ENCODE measurements around the gene PRELID1. TPM values are rescaled to one million over a fixed set of nuclear protein-coding genes. Genes with fewer than 3 reads are reported as not detected.

PRELID1 gene
- polyA plus RNA-seq, 3 donors = 264 to 510 (median 490) TPM

- H3K9me3 Mint-ChIP-seq = no peaks in the 10 kb centered on the region
Observed at GRCh38 chr5:177300951-177301350, 2.6 kb upstream of the PRELID1 start.

GRCh38 chr5:177301503-177302165 is 2.0 kb upstream of the PRELID1 start:
- H3K9me3 ChIP-seq (replicated peaks in 1 of 2; ENCODE audit: control insufficient read depth in 1 of 2, insufficient read depth in 1 of 2, low read length in 2 of 2) = no peaks in the 10 kb centered on the region
- peaks cover 53 to 66% of the 10 kb centered on the region in 2 donors for H3K36me3 Mint-ChIP-seq
- H3K4me2 ChIP-seq (replicated peaks; ENCODE audit: extremely low read depth, low read length, poor library complexity, severe bottlenecking) = peak overlapping the region; percentile 88
- H3K27me3 ChIP-seq (ENCODE audit: control insufficient read depth in 2 of 2, insufficient read depth in 2 of 2, low read length in 2 of 2) = no peaks in the 10 kb centered on the region
- H3K4me1 ChIP-seq (ENCODE audit: control insufficient read depth in 1 of 2, insufficient read depth in 2 of 2, low read length in 2 of 2) = peaks cover 85 to 94% of the 10 kb centered on the region in 2 donors
- 85% methylated on average over 4 of the region's 7 CpGs for WGBS (ENCODE audit: insufficient coverage)
- peaks cover 35 to 46% of the 10 kb centered on the region in 2 donors for H3K36me3 ChIP-seq (replicated peaks in 1 of 2; ENCODE audit: control insufficient read depth in 1 of 2, insufficient read depth in 2 of 2, low read length in 2 of 2)
- H3K4me3 Mint-ChIP-seq = peak overlapping the region; percentile 93 to 96
- peaks cover 0 to 5% (median 0%) of the 10 kb centered on the region in 3 donors for H3K27me3 Mint-ChIP-seq (ENCODE audit: low read depth in 3 of 3)
- peak overlapping the region; percentile 45 to 96 (median 94) for H3K27ac Mint-ChIP-seq
- no peak overlapping the region for H2AFZ ChIP-seq (ENCODE audit: insufficient read depth, low read depth, low read length, poor library complexity, severe bottlenecking)
- H3K4me3 ChIP-seq (replicated peaks in 1 of 3; ENCODE audit: low read depth in 2 of 3, low read length in 3 of 3) = peak overlapping the region; percentile 90 to 97 (median 96)
- H4K20me1 ChIP-seq (ENCODE audit: insufficient read depth, low read length) = peaks cover 46% of the 10 kb centered on the region
- peaks cover 0 to under 1% (median 0%) of the 10 kb centered on the region in 7 donors for H3K9me3 Mint-ChIP-seq
- H3K4me1 Mint-ChIP-seq = peaks cover 84% of the 10 kb centered on the region
- TF ChIP-seq, protein P1, sequence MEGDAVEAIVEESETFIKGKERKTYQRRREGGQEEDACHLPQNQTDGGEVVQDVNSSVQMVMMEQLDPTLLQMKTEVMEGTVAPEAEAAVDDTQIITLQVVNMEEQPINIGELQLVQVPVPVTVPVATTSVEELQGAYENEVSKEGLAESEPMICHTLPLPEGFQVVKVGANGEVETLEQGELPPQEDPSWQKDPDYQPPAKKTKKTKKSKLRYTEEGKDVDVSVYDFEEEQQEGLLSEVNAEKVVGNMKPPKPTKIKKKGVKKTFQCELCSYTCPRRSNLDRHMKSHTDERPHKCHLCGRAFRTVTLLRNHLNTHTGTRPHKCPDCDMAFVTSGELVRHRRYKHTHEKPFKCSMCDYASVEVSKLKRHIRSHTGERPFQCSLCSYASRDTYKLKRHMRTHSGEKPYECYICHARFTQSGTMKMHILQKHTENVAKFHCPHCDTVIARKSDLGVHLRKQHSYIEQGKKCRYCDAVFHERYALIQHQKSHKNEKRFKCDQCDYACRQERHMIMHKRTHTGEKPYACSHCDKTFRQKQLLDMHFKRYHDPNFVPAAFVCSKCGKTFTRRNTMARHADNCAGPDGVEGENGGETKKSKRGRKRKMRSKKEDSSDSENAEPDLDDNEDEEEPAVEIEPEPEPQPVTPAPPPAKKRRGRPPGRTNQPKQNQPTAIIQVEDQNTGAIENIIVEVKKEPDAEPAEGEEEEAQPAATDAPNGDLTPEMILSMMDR (IDR thresholded peaks at IDR 0.05) = no peak
- DNase-seq = no peak
- peak overlapping the region; percentile 74 to 95 for H3K27ac ChIP-seq (ENCODE audit: low read depth in 1 of 2, low read length in 2 of 2)
- intact Hi-C loops (cut with micrococcal nuclease) = loop anchor here (5.0 to 10.0 kb wide), 4 partner anchors 164 to 851 kb away; partner anchors contain the start of genes NHP2 (in 1 of the 2), RNF44 (in 1 of the 2) and TMED9 (in 1 of the 2)
- peak overlapping the region; percentile 80 for H3K9ac ChIP-seq (ENCODE audit: insufficient read depth, low read length, poor library complexity, severe bottlenecking)
- H3K79me2 ChIP-seq (ENCODE audit: insufficient read depth, low read length) = peaks cover 66% of the 10 kb centered on the region

More at GRCh38 chr5:177300951-177301350, 2.6 kb upstream of the PRELID1 start:
- H3K27me3 ChIP-seq (ENCODE audit: control insufficient read depth in 2 of 2, insufficient read depth in 2 of 2, low read length in 2 of 2) = no peaks in the 10 kb centered on the region
- H3K27ac ChIP-seq (ENCODE audit: low read depth in 1 of 2, low read length in 2 of 2) = peak overlapping the region; percentile 74 to 95
- peak overlapping the region; percentile 88 for H3K4me2 ChIP-seq (replicated peaks; ENCODE audit: extremely low read depth, low read length, poor library complexity, severe bottlenecking)
- TF ChIP-seq, protein P1 (IDR thresholded peaks at IDR 0.05) = no peak
- H3K4me3 ChIP-seq (replicated peaks in 1 of 3; ENCODE audit: low read depth in 2 of 3, low read length in 3 of 3) = peak overlapping the region; percentile 11 to 97 (median 96)
- peaks cover 29 to 39% of the 10 kb centered on the region in 2 donors for H3K36me3 ChIP-seq (replicated peaks in 1 of 2; ENCODE audit: control insufficient read depth in 1 of 2, insufficient read depth in 2 of 2, low read length in 2 of 2)
- peaks cover 39% of the 10 kb centered on the region for H4K20me1 ChIP-seq (ENCODE audit: insufficient read depth, low read length)
- no peaks in the 10 kb centered on the region for H3K9me3 ChIP-seq (replicated peaks in 1 of 2; ENCODE audit: control insufficient read depth in 1 of 2, insufficient read depth in 1 of 2, low read length in 2 of 2)
- no CpG with 5 or more reads among the region's 2 CpGs for WGBS (ENCODE audit: insufficient coverage)
- Mint-ChIP-seq H3K36me3 (peaks cover 50 to 64% of the 10 kb centered on the region in 2 donors), H3K4me1 (peaks cover 84% of the 10 kb centered on the region), H3K27me3 (ENCODE audit: low read depth in 3 of 3) (peaks cover 0 to 5% (median 0%) of the 10 kb centered on the region in 3 donors), H3K4me3 (peak overlapping the region; percentile 78 to 93), H3K27ac (peak overlapping the region; percentile 95 to 98 (median 96))
- H3K79me2 ChIP-seq (ENCODE audit: insufficient read depth, low read length) = peaks cover 65% of the 10 kb centered on the region
- intact Hi-C loops (cut with micrococcal nuclease) = loop anchor here (5.0 to 10.0 kb wide), 4 partner anchors 164 to 851 kb away; partner anchors contain the start of genes NHP2 (in 1 of the 2), RNF44 (in 1 of the 2) and TMED9 (in 1 of the 2)
- H2AFZ ChIP-seq (ENCODE audit: insufficient read depth, low read depth, low read length, poor library complexity, severe bottlenecking) = no peak overlapping the region
- peak in 1 of 3 donors; percentile 70 for DNase-seq
- no peak overlapping the region for H3K9ac ChIP-seq (ENCODE audit: insufficient read depth, low read length, poor library complexity, severe bottlenecking)
- H3K4me1 ChIP-seq (ENCODE audit: control insufficient read depth in 1 of 2, insufficient read depth in 2 of 2, low read length in 2 of 2) = peaks cover 85 to 94% of the 10 kb centered on the region in 2 donors

Measured in CD14-positive monocyte (primary cell).